WTC11 (cell line): ENCODE measurements around the gene GCKR. TPM values are rescaled to one million over a fixed set of nuclear protein-coding genes. Genes with fewer than 3 reads are reported as not detected.
A peak's percentile ranks its signal among the peaks of the same experiment; 100 is the strongest.

Experiments used
- ATAC-seq: fragments of 200-7000 bp; cut with Tn5 transposase; 2 replicates; pipeline ENCODE4 v1.10.0; 2021; ENCODE audit warnings: mild to moderate bottlenecking, moderate library complexity
- Bru-seq: library from RNA; stranded (reverse); fragments of 400-500 nt; gene quantifications from one replicate; lab custom pipeline; 2021; lab: Mats Ljungman, UMichigan
- CTCF ChIA-PET: fragments of 300-600 bp; sonication (Branson Sonifier 250); formaldehyde crosslinking; loops from one replicate; lab custom pipeline; 2021; ENCODE audit warnings: antibody characterized with exemption; lab: Charles Lee
- POLR2A ChIA-PET: fragments of 350-600 bp; sonication (Branson Sonifier 250); formaldehyde crosslinking; loops from one replicate; lab custom pipeline; 2021; ENCODE audit warnings: antibody characterized with exemption; lab: Charles Lee
- DNase-seq: peaks from one replicate; pipeline ENCODE4 v3.0.0; 2021; ENCODE audit warnings: low spot score
- H3K27ac Mint-ChIP-seq: 2 replicates; pipeline ENCODE4 v1.8.0; 2021; ENCODE audit warnings: mixed read lengths
- H3K27me3 Mint-ChIP-seq: 2 replicates; pipeline ENCODE4 v1.8.0; 2021; ENCODE audit warnings: low read depth, mild to moderate bottlenecking, moderate library complexity, mixed read lengths
- H3K36me3 Mint-ChIP-seq: 2 replicates; pipeline ENCODE4 v1.8.0; 2021; ENCODE audit warnings: mixed read lengths
- H3K4me1 Mint-ChIP-seq: 2 replicates; pipeline ENCODE4 v1.8.0; 2022; ENCODE audit warnings: mixed read lengths
- H3K4me3 Mint-ChIP-seq: 2 replicates; pipeline ENCODE4 v1.8.0; 2021; ENCODE audit warnings: mild to moderate bottlenecking, moderate library complexity, mixed read lengths
- H3K9me3 Mint-ChIP-seq: 2 replicates; pipeline ENCODE4 v1.8.0; 2021; ENCODE audit warnings: mixed read lengths
- CREM ChIP-seq: sonication (generic); formaldehyde crosslinking; IDR thresholded peaks from 2 replicates; pipeline ENCODE4 v1.8.1; 2022; ENCODE audit warnings: mild to moderate bottlenecking, missing genetic modification reagents, moderate library complexity
- CTCF ChIP-seq: fragments of 200-600 bp; IDR thresholded peaks from 2 replicates; pipeline ENCODE4 v1.8.0; 2022; ENCODE audit warnings: antibody characterized with exemption
- ELF4 ChIP-seq: sonication (generic); formaldehyde crosslinking; IDR thresholded peaks from 2 replicates; pipeline ENCODE4 v1.8.1; 2022; ENCODE audit warnings: low read depth, mild to moderate bottlenecking, moderate library complexity, missing genetic modification reagents
- GABPB1 ChIP-seq: sonication (generic); formaldehyde crosslinking; IDR thresholded peaks from 2 replicates; pipeline ENCODE4 v1.8.1; 2023; ENCODE audit warnings: mild to moderate bottlenecking, missing genetic modification reagents
- HMGXB4 ChIP-seq: sonication (generic); formaldehyde crosslinking; IDR thresholded peaks from 2 replicates; pipeline ENCODE4 v1.8.1; 2023; ENCODE audit warnings: mild to moderate bottlenecking, moderate library complexity, missing genetic modification reagents
- IRF1 ChIP-seq: sonication (generic); formaldehyde crosslinking; IDR thresholded peaks from 2 replicates; pipeline ENCODE4 v1.8.0; 2023; ENCODE audit warnings: missing genetic modification reagents
- JAZF1 ChIP-seq: fragments of 250-450 bp; sonication (Bioruptor Pico); IDR thresholded peaks from 2 replicates; pipeline ENCODE4 v1.9.0; 2021; ENCODE audit warnings: moderate library complexity, mild to moderate bottlenecking, inconsistent platforms
- MXD4 ChIP-seq: fragments of 250-450 bp; sonication (Bioruptor Pico); IDR thresholded peaks from 2 replicates; pipeline ENCODE4 v1.8.0; 2021; ENCODE audit warnings: mild to moderate bottlenecking, moderate library complexity, borderline replicate concordance
- NR2C2 ChIP-seq: sonication (generic); formaldehyde crosslinking; IDR thresholded peaks from 2 replicates; pipeline ENCODE4 v1.8.0; 2022; ENCODE audit warnings: mild to moderate bottlenecking, missing genetic modification reagents
- PRDM15 ChIP-seq: sonication (generic); formaldehyde crosslinking; IDR thresholded peaks from 2 replicates; pipeline ENCODE4 v1.8.0; 2022; ENCODE audit warnings: missing genetic modification reagents
- SOX15 ChIP-seq: fragments of 250-450 bp; sonication (Bioruptor Pico); IDR thresholded peaks from 2 replicates; pipeline ENCODE4 v1.9.0; 2021; ENCODE audit warnings: mild to moderate bottlenecking
- USF1 ChIP-seq: sonication (generic); formaldehyde crosslinking; IDR thresholded peaks from 2 replicates; pipeline ENCODE4 v1.8.0; 2022; ENCODE audit warnings: mild to moderate bottlenecking, missing genetic modification reagents
- ZNF121 ChIP-seq: sonication (generic); formaldehyde crosslinking; IDR thresholded peaks from 2 replicates; pipeline ENCODE4 v1.8.0; 2023; ENCODE audit warnings: missing genetic modification reagents
- ZNF232 ChIP-seq: sonication (generic); formaldehyde crosslinking; IDR thresholded peaks from 2 replicates; pipeline ENCODE4 v1.8.0; 2022; ENCODE audit warnings: mild to moderate bottlenecking, missing genetic modification reagents
- ZNF263 ChIP-seq: sonication (generic); formaldehyde crosslinking; IDR thresholded peaks from 2 replicates; pipeline ENCODE4 v1.8.1; 2022; ENCODE audit warnings: low read depth, mild to moderate bottlenecking, moderate library complexity, missing genetic modification reagents
- ZNF512 ChIP-seq: sonication (generic); formaldehyde crosslinking; IDR thresholded peaks from 2 replicates; pipeline ENCODE4 v1.8.1; 2022; ENCODE audit warnings: missing genetic modification reagents, borderline replicate concordance
- ZNF671 ChIP-seq: fragments of 250-450 bp; sonication (Bioruptor Pico); IDR thresholded peaks from 2 replicates; pipeline ENCODE4 v1.8.0; 2021; ENCODE audit warnings: mild to moderate bottlenecking
- ZSCAN18 ChIP-seq: fragments of 250-450 bp; sonication (Bioruptor Pico); IDR thresholded peaks from 2 replicates; pipeline ENCODE4 v2.1.2; 2022; ENCODE audit warnings: mild to moderate bottlenecking, moderate library complexity
- long read RNA-seq, 3 experiments: library from RNA in 1 of 3; library from capped mRNA in 1 of 3; library from polyadenylated mRNA in 1 of 3; unstranded in 2 of 3; stranded (forward) in 1 of 3; transcript quantifications; one replicate each; pipeline ENCODE4 v2.0.0, GENCODE V29; 2021
- total RNA-seq: library from RNA; stranded (reverse); gene quantifications from 3 replicates; pipeline ENCODE4 v1.2.3, GENCODE V29; 2021

Gene GCKR
- 0.64 to 1.1 TPM (median 0.72 TPM) in 3 replicates for total RNA-seq
- percentile 20 among the genes with signal in this experiment for Bru-seq, nascent RNA
- long read RNA-seq, experiment 1, partial matches to known transcripts = 1 of 3 reads
- long read RNA-seq, experiment 1, other reads (novel, unspliced or antisense) = 2 of 3 reads
- long read RNA-seq, experiment 2, partial matches to known transcripts = 0 of 1 reads
- long read RNA-seq, experiment 2, other reads (novel, unspliced or antisense) = 1 of 1 reads
- long read RNA-seq, experiment 3 = 0 reads

- H3K27ac Mint-ChIP-seq = no peak within 1 kb of the TSS; the same call in none of the 2 replicates
- ATAC-seq = no peak
- H3K36me3 Mint-ChIP-seq = no peaks in the 10 kb centered on the region
- peak within 1 kb of the TSS; percentile 93 for H3K4me3 Mint-ChIP-seq
- no peak for DNase-seq
- peaks cover 58% of the 10 kb centered on the region for H3K27me3 Mint-ChIP-seq
- H3K4me1 Mint-ChIP-seq = peaks cover 19% of the 10 kb centered on the region
- POLR2A ChIA-PET = no interaction called here
- CTCF ChIA-PET = no interaction called here
- no peak for TF ChIP-seq CREM (CRISPR knock-in tag)
- TF ChIP-seq GABPB1 (CRISPR knock-in tag) = 0 out of 2 replicates have a peak, but pooled peaks have one; percentile 25
- H3K9me3 Mint-ChIP-seq = no peaks in the 10 kb centered on the region
Measured at GRCh38 chr2:27496357-27497287, at the start of gene GCKR. GCKR (plus strand) TSS chr2:27496839; CDS start chr2:27496905, 66 bp downstream.

GRCh38 chr2:27448381-27448780, 48.3 kb upstream of the GCKR start:
- Mint-ChIP-seq H3K4me3 (no peak overlapping the region), H3K4me1 (peaks cover under 1% of the 10 kb centered on the region), H3K27ac (no peak overlapping the region), H3K36me3 (peaks cover 7% of the 10 kb centered on the region; the same call in 1 of the 2 replicates), H3K27me3 (no peaks in the 10 kb centered on the region), H3K9me3 (no peaks in the 10 kb centered on the region)
- ATAC-seq = no peak
- ChIA-PET CTCF (no interaction called here), POLR2A (no interaction called here)
- DNase-seq = no peak
- TF ChIP-seq ZSCAN18 (CRISPR knock-in tag) = no peak
- no peak for TF ChIP-seq CTCF
- TF ChIP-seq MXD4 = no peak
- TF ChIP-seq JAZF1 (CRISPR knock-in tag) = no peak
- no peak for TF ChIP-seq CREM (CRISPR knock-in tag)
- TF ChIP-seq NR2C2 (CRISPR knock-in tag) = no peak
- TF ChIP-seq PRDM15 (CRISPR knock-in tag) = no peak
- TF ChIP-seq GABPB1 (CRISPR knock-in tag) = no peak
- no peak for TF ChIP-seq HMGXB4 (CRISPR knock-in tag)
- TF ChIP-seq ZNF121 (CRISPR knock-in tag) = no peak
- no peak for TF ChIP-seq ZNF232 (CRISPR knock-in tag)
- no peak for TF ChIP-seq ZNF512 (CRISPR knock-in tag)
- TF ChIP-seq ELF4 (CRISPR knock-in tag) = no peak
- TF ChIP-seq SOX15 (CRISPR knock-in tag) = no peak
- TF ChIP-seq ZNF263 (CRISPR knock-in tag) = no peak
- no peak for TF ChIP-seq USF1
- TF ChIP-seq IRF1 (CRISPR knock-in tag) = no peak
- TF ChIP-seq ZNF671 (CRISPR knock-in tag) = no peak
